HG03135 (cell line): Measurements from ENCODE around the gene ANO2.

Experiments used
- ATAC-seq: cut with Tn5 transposase; IDR thresholded peaks from one replicate; pipeline ENCODE4 v1.9.1; 2021; ENCODE audit warnings: mild to moderate bottlenecking, moderate library complexity; ENCODE audit not compliant: unreplicated experiment

Gene ANO2

GRCh38 chr12:5628501-5628900, 316.6 kb downstream of the ANO2 start:
- no peak for ATAC-seq

GRCh38 chr12:5627053-5627630, 317.9 kb downstream of the ANO2 start:
- no peak for ATAC-seq

- ATAC-seq = no peak
Measured at GRCh38 chr12:5626151-5626550, 318.9 kb downstream of the ANO2 start.

GRCh38 chr12:5624486-5625272, 320.4 kb downstream of the ANO2 start:
- ATAC-seq = no peak

- ATAC-seq = no peak
Measured at GRCh38 chr12:5623411-5623810, 321.6 kb downstream of the ANO2 start.

- no peak for ATAC-seq
Measured at GRCh38 chr12:5622280-5622679, 322.8 kb downstream of the ANO2 start.

- no peak for ATAC-seq
Measured at GRCh38 chr12:5621329-5621728, 323.7 kb downstream of the ANO2 start.

GRCh38 chr12:5620896-5621295, 324.2 kb downstream of the ANO2 start:
- no peak for ATAC-seq

- ATAC-seq = no peak
Measured at GRCh38 chr12:5619628-5620027, 325.4 kb downstream of the ANO2 start.

- ATAC-seq = no peak
Measured at GRCh38 chr12:5616854-5617253, 328.2 kb downstream of the ANO2 start.

- no peak for ATAC-seq
Measured at GRCh38 chr12:5615760-5616159, 329.3 kb downstream of the ANO2 start.

GRCh38 chr12:5614256-5614655, 330.8 kb downstream of the ANO2 start:
- no peak for ATAC-seq

GRCh38 chr12:5612556-5613410, 332.3 kb downstream of the ANO2 start:
- ATAC-seq = no peak

- no peak for ATAC-seq
Measured at GRCh38 chr12:5611162-5611561, 333.9 kb downstream of the ANO2 start.

GRCh38 chr12:5599378-5599777, 345.7 kb downstream of the ANO2 start:
- ATAC-seq = no peak

- ATAC-seq = no peak
Measured at GRCh38 chr12:5593998-5594397, 351.1 kb downstream of the ANO2 start.

- no peak for ATAC-seq
Measured at GRCh38 chr12:5593086-5593485, 352.0 kb downstream of the ANO2 start.

- ATAC-seq = no peak
Measured at GRCh38 chr12:5592310-5592709, 352.7 kb downstream of the ANO2 start.

GRCh38 chr12:5590316-5590715, 354.7 kb downstream of the ANO2 start:
- ATAC-seq = no peak

- no peak for ATAC-seq
Measured at GRCh38 chr12:5589054-5589453, 356.0 kb downstream of the ANO2 start.

- no peak for ATAC-seq
Measured at GRCh38 chr12:5588591-5588990, 356.5 kb downstream of the ANO2 start.

GRCh38 chr12:5588176-5588575, 356.9 kb downstream of the ANO2 start:
- ATAC-seq = no peak
